Measurements from ENCODE around the gene CUBN.

The CUBN gene

GRCh38 chr10:17010363-17011145, 119.1 kb downstream of the CUBN start:
- DNase-seq (ENCODE audit: low read depth): no peak

DNA sequence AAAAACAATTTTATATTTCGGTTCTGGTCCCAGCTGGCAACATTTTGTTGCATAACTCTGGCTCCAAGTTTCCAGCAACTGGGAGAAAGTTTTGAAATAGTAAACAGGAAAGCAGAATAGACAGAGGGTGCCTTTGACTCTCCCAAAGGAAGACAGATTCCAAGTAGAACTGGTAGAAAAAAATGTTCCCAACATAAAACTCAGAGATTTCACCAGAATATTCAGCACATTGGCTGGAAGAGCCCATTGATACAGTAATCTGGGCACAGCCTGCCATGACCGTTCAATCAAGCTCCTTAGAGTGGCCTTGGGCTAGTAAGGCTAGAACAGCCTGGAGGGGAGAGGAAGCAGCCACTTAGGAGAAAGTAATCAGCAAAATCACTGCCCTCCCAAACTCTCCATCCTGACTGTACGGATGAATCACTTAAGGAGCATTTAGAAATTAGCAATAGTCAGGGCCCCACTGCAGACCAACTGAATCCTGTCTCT, 120.4 kb downstream of the CUBN start:
- no peak for DNase-seq (ENCODE audit: low read depth)

GRCh38 chr10:17007418-17007770, 122.2 kb downstream of the CUBN start:
- DNase-seq (ENCODE audit: low read depth): no peak

DNA sequence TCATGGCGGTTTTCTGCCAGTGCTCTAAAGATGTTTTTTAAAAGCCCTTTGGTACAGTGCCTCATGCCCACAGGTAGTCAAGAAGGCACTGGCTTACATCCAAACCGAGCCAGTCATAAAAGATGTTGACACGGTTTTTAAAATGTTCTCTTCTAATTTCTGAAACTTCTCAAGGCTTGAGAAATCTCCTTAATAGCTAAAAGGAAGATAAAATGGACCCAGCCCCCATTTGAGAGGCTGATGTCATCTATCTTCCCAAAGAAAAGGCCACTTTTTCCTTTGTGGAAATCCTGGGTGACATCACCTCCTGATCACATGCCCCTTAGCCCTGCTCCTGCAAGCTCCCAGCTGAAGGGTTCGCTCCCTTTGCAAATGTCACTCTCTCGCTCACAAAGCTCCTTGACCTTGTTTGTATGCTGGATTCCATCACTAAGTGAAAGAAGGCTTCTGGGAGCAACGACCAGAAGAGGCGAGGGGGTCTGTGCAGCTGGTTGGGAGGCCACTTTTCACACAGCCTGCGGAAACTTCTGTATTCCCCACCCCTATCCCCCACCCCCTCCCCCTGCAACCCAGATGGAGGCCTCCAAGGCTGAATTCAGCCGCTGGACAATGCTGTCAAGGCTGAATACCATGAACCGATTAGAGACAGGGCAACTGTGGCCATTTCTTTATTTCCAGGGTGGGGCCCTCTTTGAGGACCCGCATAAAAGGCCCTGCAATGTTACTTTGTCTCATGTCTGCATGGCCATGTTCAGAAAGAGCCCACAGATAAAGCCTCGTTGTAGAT, 122.8 kb downstream of the CUBN start:
- DNase-seq (ENCODE audit: low read depth): no peak

- DNase-seq (ENCODE audit: low read depth): no peak
Measured at GRCh38 chr10:17005621-17006566, 123.7 kb downstream of the CUBN start.

- no peak for DNase-seq (ENCODE audit: low read depth)
Measured at GRCh38 chr10:17004801-17005380, 124.7 kb downstream of the CUBN start.

DNA sequence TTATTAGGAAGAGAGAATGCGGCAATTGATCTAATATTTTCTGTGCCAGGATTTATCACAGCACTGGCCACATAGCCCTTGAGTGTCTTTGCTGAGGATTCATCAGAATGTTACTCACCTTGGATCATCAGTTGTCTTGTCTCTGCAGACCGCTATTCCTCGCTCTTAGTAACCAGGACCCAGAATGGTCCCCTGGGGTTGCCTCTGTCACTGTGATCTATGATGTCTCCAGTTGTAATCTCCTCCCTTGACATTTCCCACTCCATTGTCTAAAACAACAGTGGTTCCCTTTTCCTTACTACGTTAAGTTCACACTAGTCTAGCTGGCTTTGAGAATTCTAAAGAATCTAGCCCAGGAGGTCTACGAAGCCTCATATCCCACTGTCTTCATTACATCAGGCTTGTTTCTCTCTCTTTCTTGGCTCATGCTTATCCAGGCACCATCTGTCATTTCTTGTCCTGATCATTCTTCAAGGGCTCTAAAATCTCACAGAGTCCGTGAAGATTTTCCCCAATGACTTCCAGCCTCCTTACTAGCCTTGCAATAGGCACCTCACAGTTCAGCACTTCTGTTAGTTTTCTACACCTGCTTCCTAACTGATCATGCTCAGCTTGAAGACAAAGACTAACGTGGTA, 125.8 kb downstream of the CUBN start:
- no peak for DNase-seq (ENCODE audit: low read depth)

DNA sequence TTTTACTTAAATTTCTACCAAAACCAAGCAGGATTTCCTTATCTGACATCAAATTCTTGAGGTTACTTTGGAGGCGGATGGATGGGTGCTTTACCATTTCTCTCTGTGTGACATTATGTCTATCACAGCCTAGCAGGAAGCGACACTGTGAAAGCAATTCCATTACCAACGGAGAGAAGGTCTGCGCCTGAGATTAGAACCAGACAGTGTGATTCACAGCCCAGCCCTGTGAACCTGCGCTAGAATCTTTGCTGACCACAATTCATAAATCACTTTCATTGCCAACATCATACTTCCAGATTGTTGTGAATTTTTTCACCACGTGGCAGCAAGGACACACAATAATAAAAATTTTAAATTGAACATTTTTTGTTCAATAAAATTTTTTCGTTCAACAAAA, 126.5 kb downstream of the CUBN start:
- DNase-seq (ENCODE audit: low read depth): no peak

- DNase-seq (ENCODE audit: low read depth): no peak
Measured at GRCh38 chr10:17001961-17002749, 127.5 kb downstream of the CUBN start.

GRCh38 chr10:17001297-17001744, 128.3 kb downstream of the CUBN start:
- DNase-seq (ENCODE audit: low read depth): no peak

DNA sequence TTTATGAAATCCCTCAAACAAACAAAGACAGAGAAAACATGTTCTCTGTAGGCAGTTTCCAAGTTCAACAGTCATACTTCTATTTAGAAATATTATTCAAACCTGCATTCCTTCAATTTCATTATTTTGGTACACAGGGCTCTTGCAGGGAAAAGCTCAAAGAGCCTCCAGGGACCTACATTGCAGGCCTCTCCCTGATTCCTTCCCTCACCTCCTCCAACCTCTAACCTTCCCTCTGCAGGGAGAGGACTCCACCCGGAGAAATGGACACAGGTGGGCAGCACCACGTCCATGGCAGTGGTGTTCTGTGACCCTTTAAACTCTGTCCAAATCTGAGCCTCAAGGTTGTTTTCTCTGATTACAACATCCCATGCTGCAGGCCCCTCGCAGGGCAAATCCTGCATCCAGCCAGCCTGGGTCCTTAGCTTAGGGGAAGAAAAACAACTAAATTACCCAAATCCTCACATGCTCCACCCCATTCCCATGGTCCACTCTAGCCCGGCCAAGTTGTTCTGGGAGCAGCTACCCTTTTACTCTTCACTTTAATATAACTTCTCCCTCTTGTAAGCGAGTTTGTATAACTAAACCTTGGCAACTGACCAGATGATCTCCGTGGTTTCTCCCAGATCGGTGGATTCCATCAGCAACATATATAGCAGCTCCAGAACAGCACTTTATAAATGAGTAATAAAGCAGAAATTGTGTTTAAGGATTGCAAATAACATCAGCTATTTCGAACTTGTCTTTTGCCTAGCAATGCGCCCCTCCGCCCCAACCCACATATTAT, 129.8 kb downstream of the CUBN start:
- DNase-seq (ENCODE audit: low read depth): no peak

GRCh38 chr10:16996530-16996964, 133.1 kb downstream of the CUBN start:
- DNase-seq (ENCODE audit: low read depth): no peak

DNA sequence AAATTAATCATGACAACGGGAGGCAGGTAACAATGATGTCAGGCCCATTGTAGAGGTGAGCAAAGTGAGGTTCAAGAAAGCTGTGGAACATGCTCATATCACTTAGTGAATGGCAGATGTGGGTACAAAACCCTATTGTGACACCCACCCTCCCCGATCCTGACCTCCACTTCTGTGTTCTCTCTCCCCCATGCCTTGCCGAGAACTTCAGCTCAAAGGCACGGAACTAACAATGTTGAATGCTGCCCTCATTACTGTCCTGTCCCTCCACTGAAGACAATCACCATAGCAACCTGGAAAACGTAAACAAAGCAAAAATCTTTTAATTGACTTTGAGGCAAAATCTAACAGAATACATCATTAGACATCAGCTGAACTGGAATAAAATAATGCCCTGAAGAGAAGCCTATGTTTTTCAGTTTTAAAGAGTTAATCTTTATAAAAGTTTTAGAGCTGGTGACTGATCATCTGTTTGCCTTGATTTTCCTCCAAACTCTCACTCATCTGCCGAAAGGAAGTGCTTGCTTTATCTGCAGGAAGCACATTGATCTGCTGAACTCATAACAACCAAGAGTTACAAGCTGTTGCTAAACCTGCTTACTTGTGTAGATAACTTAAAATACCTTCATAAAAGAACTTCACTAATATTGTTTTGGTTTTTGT, 133.6 kb downstream of the CUBN start:
- peak; percentile 61 for DNase-seq (ENCODE audit: low read depth)

- DNase-seq (ENCODE audit: low read depth): no peak
Measured at GRCh38 chr10:16993186-16993585, 136.4 kb downstream of the CUBN start.

GRCh38 chr10:16992611-16993119, 136.9 kb downstream of the CUBN start:
- DNase-seq (ENCODE audit: low read depth): no peak

- no peak for DNase-seq (ENCODE audit: low read depth)
Measured at GRCh38 chr10:16991011-16991410, 138.6 kb downstream of the CUBN start.

GRCh38 chr10:16989826-16990293, 139.8 kb downstream of the CUBN start:
- DNase-seq (ENCODE audit: low read depth): no peak

GRCh38 chr10:16988900-16989299, 140.7 kb downstream of the CUBN start:
- no peak for DNase-seq (ENCODE audit: low read depth)
